GM12801 (cell line): Measurements from ENCODE around the gene SGK2.

ENCODE experiments used
- CTCF ChIP-seq: IDR thresholded peaks from one replicate; pipeline ENCODE4 v1.5.1; 2011; ENCODE audit warnings: control low read depth; ENCODE audit not compliant: insufficient read length; ENCODE audit errors: extremely low read depth

SGK2 gene

DNA sequence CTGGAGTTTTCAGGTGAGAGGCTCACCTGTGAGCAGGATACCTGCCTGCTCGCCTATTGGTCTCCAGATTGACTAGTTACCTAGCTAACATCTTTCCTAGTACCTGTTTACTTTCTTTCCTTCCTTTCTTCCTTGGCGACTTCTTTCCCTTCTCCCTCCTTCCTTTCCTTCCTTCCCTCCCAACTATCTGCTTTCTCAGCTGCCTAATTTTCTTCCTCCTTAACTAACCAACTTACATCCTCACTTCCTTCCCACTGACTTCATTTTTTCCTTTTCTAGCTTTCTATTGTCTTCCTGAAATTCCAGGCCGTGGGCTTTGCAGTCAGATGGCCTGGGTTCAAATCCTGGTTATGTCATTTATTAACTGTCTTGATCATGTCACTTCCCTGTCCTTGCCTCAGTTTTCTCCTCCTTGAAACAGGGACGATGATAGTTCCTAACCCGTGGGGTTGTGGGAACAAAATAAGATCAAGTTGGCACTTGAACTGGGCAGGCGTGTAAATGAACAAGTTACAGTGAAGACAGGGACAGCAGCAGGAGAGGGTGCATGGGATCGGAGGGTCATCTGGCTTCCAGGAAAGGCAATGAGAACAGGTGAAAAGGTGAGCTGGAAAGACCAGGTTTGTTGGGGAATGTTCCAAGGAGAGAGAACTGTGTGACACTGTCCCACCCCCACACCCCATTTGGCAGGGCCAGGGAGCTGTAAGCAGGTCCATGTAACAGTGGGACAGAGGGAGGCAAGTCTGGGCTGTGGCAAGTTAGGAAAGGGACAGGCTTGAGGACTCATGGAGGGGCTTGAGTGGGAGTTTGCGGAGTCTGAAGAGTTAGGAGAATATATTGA lies 540 bp downstream of the SGK2 start:
- no peak for TF ChIP-seq CTCF

- TF ChIP-seq CTCF: no peak
Observed at GRCh38 chr20:43560974-43561373, 2.1 kb downstream of the SGK2 start.

GRCh38 chr20:43563429-43563828 lies 4.6 kb downstream of the SGK2 start:
- no peak for TF ChIP-seq CTCF

- no peak for TF ChIP-seq CTCF
Observed at GRCh38 chr20:43563991-43564390, 5.2 kb downstream of the SGK2 start.

GRCh38 chr20:43564455-43564854 lies 5.6 kb downstream of the SGK2 start:
- no peak for TF ChIP-seq CTCF

- TF ChIP-seq CTCF: no peak
Observed at GRCh38 chr20:43564993-43565757, 6.3 kb downstream of the SGK2 start.

DNA sequence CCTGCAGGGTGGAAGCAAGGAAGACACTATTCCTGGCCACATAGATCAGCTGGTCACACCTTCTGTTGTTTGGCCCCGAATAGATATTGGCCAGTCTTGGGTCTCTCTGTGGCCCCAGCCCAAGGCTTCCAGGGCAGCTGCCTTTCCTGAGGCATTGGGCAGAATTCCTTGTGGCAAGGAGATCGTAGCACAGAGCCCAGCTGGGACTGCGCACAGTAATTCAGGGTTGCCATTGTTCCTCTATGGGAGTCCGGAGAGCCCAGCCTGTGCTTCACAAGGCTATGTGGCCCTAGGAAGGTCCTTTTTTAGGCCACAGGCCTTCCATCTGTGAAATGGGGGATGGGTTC lies 6.9 kb downstream of the SGK2 start:
- TF ChIP-seq CTCF: no peak
